ENCODE results near the gene TRIM44.

Gene TRIM44

GRCh38 chr11:35848616-35849015 lies 186.0 kb downstream of the TRIM44 start:
- no peak overlapping the region for H2BK5ac ChIP-seq (ENCODE audit: low read depth, low read length, poor library complexity)

GRCh38 chr11:35850191-35850590 lies 187.6 kb downstream of the TRIM44 start:
- DNase-seq: no peak
- Histone ChIP-seq H3K4me1 (ENCODE audit: control insufficient read depth in 1 of 2, insufficient read depth in 2 of 2, low read length in 2 of 2) (no peaks in the 10 kb centered on the region), H3K79me1 (ENCODE audit: low read length) (no peaks in the 10 kb centered on the region), H3K18ac (ENCODE audit: low read length) (no peak overlapping the region), H3K27ac (ENCODE audit: low read depth, low read length) (no peak overlapping the region), H3K4me2 (ENCODE audit: low read length) (no peak overlapping the region), H2AK5ac (ENCODE audit: low read length) (no peak overlapping the region), H3K4me3 (ENCODE audit: low read depth, low read length) (no peak overlapping the region), H3K9me3 (ENCODE audit: insufficient read depth, low read depth, low read length) (no peaks in the 10 kb centered on the region), H4K91ac (ENCODE audit: low read depth, low read length) (no peak overlapping the region), H3K14ac (ENCODE audit: low read length) (no peak overlapping the region), H4K12ac (ENCODE audit: low read depth, low read length) (no peak overlapping the region), H3K27me3 (ENCODE audit: insufficient read depth, low read length) (no peaks in the 10 kb centered on the region), H3K4ac (ENCODE audit: low read depth, low read length) (no peak overlapping the region), H3K36me3 (ENCODE audit: control insufficient read depth in 1 of 2, insufficient read depth in 2 of 2, low read length in 2 of 2) (no peaks in the 10 kb centered on the region), H2BK120ac (ENCODE audit: insufficient read depth, low read length, poor library complexity) (no peak overlapping the region), H3K79me2 (ENCODE audit: control insufficient read depth, insufficient read depth, low read length, poor library complexity) (no peaks in the 10 kb centered on the region), H4K8ac (ENCODE audit: low read depth, low read length) (no peak overlapping the region), H2AFZ (ENCODE audit: insufficient read depth, low read length, poor library complexity) (no peak overlapping the region), H2BK5ac (ENCODE audit: low read depth, low read length, poor library complexity) (no peak overlapping the region), H3K23ac (ENCODE audit: low read length) (no peak overlapping the region), H2BK12ac (ENCODE audit: low read length) (no peak overlapping the region), H3K9ac (ENCODE audit: low read length) (no peak overlapping the region)
- WGBS (ENCODE audit: extremely low coverage, insufficient coverage, insufficient read length): no CpG with 5 or more reads among the region's 7 CpGs

More at GRCh38 chr11:35848616-35849015, 186.0 kb downstream of the TRIM44 start:
- Histone ChIP-seq H3K79me1 (ENCODE audit: low read length) (no peaks in the 10 kb centered on the region), H3K9ac (ENCODE audit: low read length) (no peak overlapping the region), H3K4ac (ENCODE audit: low read depth, low read length) (no peak overlapping the region), H3K4me2 (ENCODE audit: low read length) (no peak overlapping the region), H4K91ac (ENCODE audit: low read depth, low read length) (no peak overlapping the region), H3K9me3 (ENCODE audit: insufficient read depth, low read depth, low read length) (no peaks in the 10 kb centered on the region), H3K14ac (ENCODE audit: low read length) (no peak overlapping the region), H4K8ac (ENCODE audit: low read depth, low read length) (no peak overlapping the region), H2AFZ (ENCODE audit: insufficient read depth, low read length, poor library complexity) (no peak overlapping the region), H2AK5ac (ENCODE audit: low read length) (no peak overlapping the region), H2BK12ac (ENCODE audit: low read length) (no peak overlapping the region), H4K12ac (ENCODE audit: low read depth, low read length) (no peak overlapping the region), H3K27ac (ENCODE audit: low read depth, low read length) (no peak overlapping the region), H2BK120ac (ENCODE audit: insufficient read depth, low read length, poor library complexity) (no peak overlapping the region), H3K23ac (ENCODE audit: low read length) (no peak overlapping the region), H3K4me1 (ENCODE audit: control insufficient read depth in 1 of 2, insufficient read depth in 2 of 2, low read length in 2 of 2) (no peaks in the 10 kb centered on the region), H3K4me3 (ENCODE audit: low read depth, low read length) (no peak overlapping the region), H3K27me3 (ENCODE audit: insufficient read depth, low read length) (no peaks in the 10 kb centered on the region), H3K79me2 (ENCODE audit: control insufficient read depth, insufficient read depth, low read length, poor library complexity) (no peaks in the 10 kb centered on the region), H3K36me3 (ENCODE audit: control insufficient read depth in 1 of 2, insufficient read depth in 2 of 2, low read length in 2 of 2) (no peaks in the 10 kb centered on the region), H3K18ac (ENCODE audit: low read length) (no peak overlapping the region)
- no CpG with 5 or more reads among the region's 4 CpGs for WGBS (ENCODE audit: extremely low coverage, insufficient coverage, insufficient read length)
- no peak for DNase-seq

- no peak overlapping the region for H4K8ac ChIP-seq (ENCODE audit: low read depth, low read length)
- H2BK5ac ChIP-seq (ENCODE audit: low read depth, low read length, poor library complexity): no peak overlapping the region
- H3K18ac ChIP-seq (ENCODE audit: low read length): no peak overlapping the region
- H3K9ac ChIP-seq (ENCODE audit: low read length): no peak overlapping the region
- H3K4me3 ChIP-seq (ENCODE audit: low read depth, low read length): no peak overlapping the region
- no peak overlapping the region for H4K91ac ChIP-seq (ENCODE audit: low read depth, low read length)
- WGBS (ENCODE audit: extremely low coverage, insufficient coverage, insufficient read length): no CpG with 5 or more reads among the region's 6 CpGs
- H2AK5ac ChIP-seq (ENCODE audit: low read length): no peak overlapping the region
- H3K4me1 ChIP-seq (ENCODE audit: control insufficient read depth in 1 of 2, insufficient read depth in 2 of 2, low read length in 2 of 2): no peaks in the 10 kb centered on the region
- H2BK120ac ChIP-seq (ENCODE audit: insufficient read depth, low read length, poor library complexity): no peak overlapping the region
- no peak overlapping the region for H3K14ac ChIP-seq (ENCODE audit: low read length)
- no peak overlapping the region for H2BK12ac ChIP-seq (ENCODE audit: low read length)
- no peaks in the 10 kb centered on the region for H3K9me3 ChIP-seq (ENCODE audit: insufficient read depth, low read depth, low read length)
- no peak overlapping the region for H4K12ac ChIP-seq (ENCODE audit: low read depth, low read length)
- no peak overlapping the region for H3K27ac ChIP-seq (ENCODE audit: low read depth, low read length)
- DNase-seq: no peak
- no peak overlapping the region for H3K4ac ChIP-seq (ENCODE audit: low read depth, low read length)
- H3K36me3 ChIP-seq (ENCODE audit: control insufficient read depth in 1 of 2, insufficient read depth in 2 of 2, low read length in 2 of 2): no peaks in the 10 kb centered on the region
- no peaks in the 10 kb centered on the region for H3K79me1 ChIP-seq (ENCODE audit: low read length)
- no peak overlapping the region for H3K4me2 ChIP-seq (ENCODE audit: low read length)
- H2AFZ ChIP-seq (ENCODE audit: insufficient read depth, low read length, poor library complexity): no peak overlapping the region
- no peaks in the 10 kb centered on the region for H3K79me2 ChIP-seq (ENCODE audit: control insufficient read depth, insufficient read depth, low read length, poor library complexity)
- H3K27me3 ChIP-seq (ENCODE audit: insufficient read depth, low read length): no peaks in the 10 kb centered on the region
- no peak overlapping the region for H3K23ac ChIP-seq (ENCODE audit: low read length)
Observed at GRCh38 chr11:35851342-35851741, 188.8 kb downstream of the TRIM44 start.

GRCh38 chr11:35852056-35852455 lies 189.5 kb downstream of the TRIM44 start:
- Histone ChIP-seq H3K27ac (ENCODE audit: low read depth, low read length) (no peak overlapping the region), H2AFZ (ENCODE audit: insufficient read depth, low read length, poor library complexity) (no peak overlapping the region), H2BK5ac (ENCODE audit: low read depth, low read length, poor library complexity) (no peak overlapping the region), H3K9me3 (ENCODE audit: insufficient read depth, low read depth, low read length) (no peaks in the 10 kb centered on the region), H3K4ac (ENCODE audit: low read depth, low read length) (no peak overlapping the region), H4K12ac (ENCODE audit: low read depth, low read length) (no peak overlapping the region), H2BK12ac (ENCODE audit: low read length) (no peak overlapping the region), H3K14ac (ENCODE audit: low read length) (no peak overlapping the region), H3K36me3 (ENCODE audit: control insufficient read depth in 1 of 2, insufficient read depth in 2 of 2, low read length in 2 of 2) (no peaks in the 10 kb centered on the region), H3K23ac (ENCODE audit: low read length) (no peak overlapping the region), H3K79me2 (ENCODE audit: control insufficient read depth, insufficient read depth, low read length, poor library complexity) (no peaks in the 10 kb centered on the region), H3K18ac (ENCODE audit: low read length) (no peak overlapping the region), H4K8ac (ENCODE audit: low read depth, low read length) (no peak overlapping the region), H3K27me3 (ENCODE audit: insufficient read depth, low read length) (no peaks in the 10 kb centered on the region), H3K79me1 (ENCODE audit: low read length) (no peaks in the 10 kb centered on the region), H3K9ac (ENCODE audit: low read length) (no peak overlapping the region), H3K4me2 (ENCODE audit: low read length) (no peak overlapping the region), H2AK5ac (ENCODE audit: low read length) (no peak overlapping the region), H2BK120ac (ENCODE audit: insufficient read depth, low read length, poor library complexity) (no peak overlapping the region), H4K91ac (ENCODE audit: low read depth, low read length) (no peak overlapping the region), H3K4me3 (ENCODE audit: low read depth, low read length) (no peak overlapping the region), H3K4me1 (ENCODE audit: control insufficient read depth in 1 of 2, insufficient read depth in 2 of 2, low read length in 2 of 2) (no peaks in the 10 kb centered on the region)
- WGBS (ENCODE audit: extremely low coverage, insufficient coverage, insufficient read length): no CpG with 5 or more reads among the region's 6 CpGs
- DNase-seq: no peak
